CD4-positive, alpha-beta T cell treated with Interleukin-2 at 100 ng/mL for 4 hours (primary cell): ENCODE data around the gene ABCA6.
"Not testable (repeated sequence)": the region's sequence is repeated elsewhere in the genome, so short reads cannot be mapped to it uniquely, and the experiment has no call there.

ENCODE experiments used
- DNase-seq: peaks from one replicate; pipeline ENCODE4 v3.0.0-alpha.2; 2020; ENCODE audit warnings: low spot score

The ABCA6 gene

GRCh38 chr17:69073392-69073791 is 68.3 kb downstream of the ABCA6 start:
- not testable (repeated sequence) for DNase-seq

- DNase-seq: not testable (repeated sequence)
Observed at GRCh38 chr17:69072803-69073256, 68.9 kb downstream of the ABCA6 start.

GRCh38 chr17:69071233-69071586 is 70.5 kb downstream of the ABCA6 start:
- DNase-seq: not testable (repeated sequence)

- not testable (repeated sequence) for DNase-seq
Observed at GRCh38 chr17:69070378-69071232, 71.1 kb downstream of the ABCA6 start.

- no peak for DNase-seq
Observed at GRCh38 chr17:69069226-69069750, 72.4 kb downstream of the ABCA6 start.

- no peak for DNase-seq
Observed at GRCh38 chr17:69067274-69068047, 74.2 kb downstream of the ABCA6 start.

GRCh38 chr17:69066482-69066881 is 75.2 kb downstream of the ABCA6 start:
- no peak for DNase-seq

- no peak for DNase-seq
Observed at GRCh38 chr17:69065113-69065512, 76.6 kb downstream of the ABCA6 start.

- no peak for DNase-seq
Observed at GRCh38 chr17:69064476-69064875, 77.2 kb downstream of the ABCA6 start.

- no peak for DNase-seq
Observed at GRCh38 chr17:69064001-69064400, 77.7 kb downstream of the ABCA6 start.

- no peak for DNase-seq
Observed at GRCh38 chr17:69062860-69063581, 78.7 kb downstream of the ABCA6 start.

GRCh38 chr17:69061721-69062556 is 79.8 kb downstream of the ABCA6 start:
- DNase-seq: no peak

GRCh38 chr17:69060822-69061221 is 80.9 kb downstream of the ABCA6 start, which contains the start of gene ABCA9:
ABCA9 (minus strand) TSS chr17:69060927; CDS start chr17:69051126, 9,801 bp downstream.
- DNase-seq: no peak

- no peak for DNase-seq
Observed at GRCh38 chr17:69059458-69060175, 82.1 kb downstream of the ABCA6 start.

- no peak for DNase-seq
Observed at GRCh38 chr17:69058165-69058564, 83.5 kb downstream of the ABCA6 start.

- DNase-seq: no peak
Observed at GRCh38 chr17:69057280-69057679, 84.4 kb downstream of the ABCA6 start.

- no peak for DNase-seq
Observed at GRCh38 chr17:69056179-69056823, 85.4 kb downstream of the ABCA6 start.

- DNase-seq: no peak
Observed at GRCh38 chr17:69055334-69055733, 86.4 kb downstream of the ABCA6 start.

- no peak for DNase-seq
Observed at GRCh38 chr17:69050999-69051775, 90.5 kb downstream of the ABCA6 start.
